ENCODE results near the gene CLN5. TPM values are rescaled to one million over a fixed set of nuclear protein-coding genes. Genes with fewer than 3 reads are reported as not detected.

Gene CLN5
- total RNA-seq, 1 experiment from 2014 or later: 7.7 TPM

- H3K9me2 ChIP-seq (replicated peaks; ENCODE audit: low read length): no peaks in the 10 kb centered on the region
- no peaks in the 10 kb centered on the region for H3K4me1 ChIP-seq (ENCODE audit: insufficient read depth, low read length)
- H3K9me3 ChIP-seq (ENCODE audit: low read length): no peaks in the 10 kb centered on the region
- no peak overlapping the region for H3K4me2 ChIP-seq (ENCODE audit: low read length)
- H3K36me3 ChIP-seq (ENCODE audit: low read depth, low read length): peaks cover 47% of the 10 kb centered on the region
- H3F3A ChIP-seq (ENCODE audit: low read length, unreplicated experiment): no peaks in the 10 kb centered on the region
- H3K4me3 ChIP-seq (ENCODE audit: low read length): no peak overlapping the region
- no peak for ATAC-seq
- H3K27me3 ChIP-seq (ENCODE audit: low read length): no peaks in the 10 kb centered on the region
- TF ChIP-seq EZH2phosphoT487 (IDR thresholded peaks at IDR 0.05; ENCODE audit: borderline replicate concordance, low read length) (no peak), CTCF (conservative IDR thresholded peaks at IDR 0.05; ENCODE audit: low read depth, low read length) (peak; percentile 39; the same call in 1 of the 2 replicates), EZH2 (IDR thresholded peaks at IDR 0.05; ENCODE audit: low read length, unreplicated experiment) (no peak)
- H3K27ac ChIP-seq (ENCODE audit: low read length): no peak overlapping the region
- peaks cover 17% of the 10 kb centered on the region; the same call in 1 of the 2 replicates for H4K20me1 ChIP-seq (ENCODE audit: low read length)
- intact Hi-C loops (cut with micrococcal nuclease): no loop called here
- BruUV-seq (replicated peaks): no TSS peak
- peaks cover 47% of the 10 kb centered on the region for H3K79me2 ChIP-seq (ENCODE audit: low read length)
- DNase-seq: no peak
- ChIA-PET CTCF (interaction anchor here (0.7 kb wide), 1 partner anchor 191 kb away, joined by 3 read pairs; no protein-coding TSS in a partner anchor), POLR2A (ENCODE audit: unreplicated experiment) (no interaction called here)
- no peak overlapping the region for H3K9ac ChIP-seq (ENCODE audit: low read length)
- H2AFZ ChIP-seq (ENCODE audit: low read length): no peak overlapping the region
Measured at GRCh38 chr13:77016888-77017623, 25.2 kb downstream of the CLN5 start.

DNA sequence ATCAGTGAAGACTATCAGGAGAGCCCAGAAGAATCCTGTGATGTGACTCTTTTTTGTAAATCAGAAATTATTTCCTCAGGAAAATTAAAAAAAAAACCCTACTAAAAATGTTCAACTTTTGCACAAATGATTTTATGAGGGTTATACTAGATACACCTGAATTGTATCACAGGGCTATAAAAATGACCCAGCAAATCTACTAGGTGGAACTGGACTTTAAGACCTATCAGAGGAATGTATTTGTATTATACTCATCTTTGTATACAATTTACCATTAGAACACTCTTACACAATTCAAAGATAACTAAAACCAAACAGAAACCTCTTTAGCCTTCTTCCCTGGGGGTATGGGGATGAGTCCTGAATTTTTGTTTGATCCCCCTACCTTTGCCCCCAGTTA, 27.9 kb downstream of the CLN5 start:
- H3K9me2 ChIP-seq (replicated peaks; ENCODE audit: low read length): no peaks in the 10 kb centered on the region
- no peak overlapping the region for H3K27ac ChIP-seq (ENCODE audit: low read length)
- ATAC-seq (no peak), DNase-seq (no peak)
- no TSS peak for BruUV-seq (replicated peaks)
- peaks cover 11% of the 10 kb centered on the region; the same call in 1 of the 2 replicates for H3K4me1 ChIP-seq (ENCODE audit: insufficient read depth, low read length)
- H3K4me3 ChIP-seq (ENCODE audit: low read length): no peak overlapping the region
- H3K36me3 ChIP-seq (ENCODE audit: low read depth, low read length): peaks cover 35% of the 10 kb centered on the region
- H3K27me3 ChIP-seq (ENCODE audit: low read length): no peaks in the 10 kb centered on the region
- no peaks in the 10 kb centered on the region for H3K9me3 ChIP-seq (ENCODE audit: low read length)
- no peak for TF ChIP-seq CTCF (conservative IDR thresholded peaks at IDR 0.05; ENCODE audit: low read depth, low read length)
- TF ChIP-seq EZH2 (IDR thresholded peaks at IDR 0.05; ENCODE audit: low read length, unreplicated experiment): no peak
- no peak for TF ChIP-seq EZH2phosphoT487 (IDR thresholded peaks at IDR 0.05; ENCODE audit: borderline replicate concordance, low read length)
- intact Hi-C loops (cut with micrococcal nuclease): no loop called here
- H3F3A ChIP-seq (ENCODE audit: low read length, unreplicated experiment): no peaks in the 10 kb centered on the region
- ChIA-PET POLR2A (ENCODE audit: unreplicated experiment) (no interaction called here), CTCF (no interaction called here)
- peaks cover 41% of the 10 kb centered on the region for H4K20me1 ChIP-seq (ENCODE audit: low read length)
- H2AFZ ChIP-seq (ENCODE audit: low read length): no peak overlapping the region
- H3K4me2 ChIP-seq (ENCODE audit: low read length): no peak overlapping the region
- no peak overlapping the region for H3K9ac ChIP-seq (ENCODE audit: low read length)
- peaks cover 71% of the 10 kb centered on the region for H3K79me2 ChIP-seq (ENCODE audit: low read length)

DNA sequence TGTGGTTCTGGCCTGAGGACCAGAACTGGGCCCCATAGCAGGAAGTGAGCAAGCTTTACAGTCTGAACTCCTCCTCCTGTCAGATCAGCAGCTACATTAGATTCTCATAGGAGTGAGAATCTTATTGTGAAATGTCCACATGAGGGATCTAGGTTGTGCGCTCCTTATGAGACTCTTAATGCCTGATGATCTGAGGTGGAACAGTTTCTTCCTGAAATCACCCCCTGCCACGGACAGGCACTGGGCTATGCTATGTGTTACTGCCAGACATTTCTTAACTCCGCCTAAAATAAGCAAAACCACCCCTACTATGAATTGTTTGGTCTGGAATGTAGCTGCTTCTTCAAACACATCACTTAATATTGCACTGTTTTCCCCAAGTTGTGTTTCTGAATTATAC, 30.5 kb downstream of the CLN5 start:
- no TSS peak for BruUV-seq (replicated peaks)
- POLR2A ChIA-PET (ENCODE audit: unreplicated experiment): no interaction called here

More for the DNA sequence above, 30.5 kb downstream of the CLN5 start:
- H3K36me3 ChIP-seq (ENCODE audit: low read depth, low read length): peaks cover 15% of the 10 kb centered on the region
- peaks cover 82% of the 10 kb centered on the region for H3K79me2 ChIP-seq (ENCODE audit: low read length)
- H3K9me3 ChIP-seq (ENCODE audit: low read length): no peaks in the 10 kb centered on the region
- no peak overlapping the region for H3K4me2 ChIP-seq (ENCODE audit: low read length)
- CTCF ChIA-PET: interaction anchor here (0.6 kb wide), 1 partner anchor 300 kb away, joined by 3 read pairs; no protein-coding TSS in a partner anchor
- peaks cover 17% of the 10 kb centered on the region for H3K4me1 ChIP-seq (ENCODE audit: insufficient read depth, low read length)
- no peaks in the 10 kb centered on the region for H3K27me3 ChIP-seq (ENCODE audit: low read length)
- H3K27ac ChIP-seq (ENCODE audit: low read length): no peak overlapping the region
- H3K9ac ChIP-seq (ENCODE audit: low read length): no peak overlapping the region
- no peak overlapping the region for H3K4me3 ChIP-seq (ENCODE audit: low read length)
- intact Hi-C loops (cut with micrococcal nuclease): no loop called here
- TF ChIP-seq EZH2 (IDR thresholded peaks at IDR 0.05; ENCODE audit: low read length, unreplicated experiment) (no peak), EZH2phosphoT487 (IDR thresholded peaks at IDR 0.05; ENCODE audit: borderline replicate concordance, low read length) (no peak), CTCF (conservative IDR thresholded peaks at IDR 0.05; ENCODE audit: low read depth, low read length) (no peak)
- no peaks in the 10 kb centered on the region for H3F3A ChIP-seq (ENCODE audit: low read length, unreplicated experiment)
- no peak for DNase-seq
- H3K9me2 ChIP-seq (replicated peaks; ENCODE audit: low read length): no peaks in the 10 kb centered on the region
- H4K20me1 ChIP-seq (ENCODE audit: low read length): peaks cover 57% of the 10 kb centered on the region
- no peak overlapping the region for H2AFZ ChIP-seq (ENCODE audit: low read length)
- ATAC-seq: no peak

All from PC-3 (cell line).